Measurements from ENCODE around the gene MYO18A.

GRCh38 chr17:29135464-29135863 lies 44.7 kb downstream of the MYO18A start:
- TF ChIP-seq CTCF (IDR thresholded peaks at IDR 0.05) (no peak), POLR2A (IDR thresholded peaks at IDR 0.05) (no peak), EP300 (IDR thresholded peaks at IDR 0.05) (no peak)

Data from tibial nerve (tissue), 4 donors.